Stomach (tissue), 4 donors: ENCODE results near the gene STRBP.

ENCODE experiments used
- EP300 ChIP-seq: sonication (generic); formaldehyde crosslinking; IDR thresholded peaks from one replicate; pipeline ENCODE4 v1.6.1; 2017; ENCODE audit warnings: antibody characterized with exemption
- POLR2A ChIP-seq, 4 donors: fragments of 450-650 bp; IDR thresholded peaks; one replicate each; pipeline ENCODE4 v1.6.1; 2016; ENCODE audit warnings: antibody characterized with exemption in 4 of 4, control low read depth in 2 of 4, mild to moderate bottlenecking in 1 of 4, moderate library complexity in 1 of 4
- POLR2AphosphoS5 ChIP-seq, 3 donors: sonication (generic); formaldehyde crosslinking; IDR thresholded peaks; one replicate each; pipeline ENCODE4 v1.6.1; 2016; ENCODE audit warnings: antibody characterized with exemption in 3 of 3
- TF ChIP-seq, protein P1 (sequence below), 7 experiments: fragments of 450-650 bp in 4 of 7; fragments of 200-600 bp in 3 of 7; sonication (generic) in 3 of 7; IDR thresholded peaks; one replicate each; pipeline ENCODE4 v1.5.1; 2016 to 2019; ENCODE audit warnings: antibody characterized with exemption in 7 of 7, control low read depth in 2 of 7, mild to moderate bottlenecking in 1 of 7

DNA sequence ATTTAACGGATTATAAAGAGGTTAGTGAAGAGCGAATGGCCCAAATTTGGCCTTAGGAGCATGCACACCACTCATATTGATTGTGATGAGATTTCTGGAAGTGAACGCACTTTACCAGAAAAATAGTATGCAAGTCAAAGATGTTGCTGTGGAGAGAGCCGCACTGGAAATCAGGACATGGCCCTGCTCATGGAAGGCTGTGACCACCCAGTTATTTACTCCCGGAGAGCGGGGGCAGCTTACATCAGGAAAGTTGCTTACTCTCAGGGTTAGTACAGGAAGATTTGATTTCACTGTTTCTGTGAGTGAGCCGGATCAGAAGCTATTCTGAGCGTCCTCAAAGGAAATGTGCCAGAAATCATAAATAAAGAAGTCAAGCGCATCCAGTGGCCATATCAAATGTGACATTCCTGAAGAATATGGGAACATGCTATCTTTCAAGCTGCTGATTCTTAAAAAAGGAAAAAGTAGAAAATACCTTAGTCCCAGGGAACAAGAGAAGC lies 42.9 kb upstream of the STRBP start:
- TF ChIP-seq POLR2A (IDR thresholded peaks at IDR 0.05) = no peak
- TF ChIP-seq, protein P1, sequence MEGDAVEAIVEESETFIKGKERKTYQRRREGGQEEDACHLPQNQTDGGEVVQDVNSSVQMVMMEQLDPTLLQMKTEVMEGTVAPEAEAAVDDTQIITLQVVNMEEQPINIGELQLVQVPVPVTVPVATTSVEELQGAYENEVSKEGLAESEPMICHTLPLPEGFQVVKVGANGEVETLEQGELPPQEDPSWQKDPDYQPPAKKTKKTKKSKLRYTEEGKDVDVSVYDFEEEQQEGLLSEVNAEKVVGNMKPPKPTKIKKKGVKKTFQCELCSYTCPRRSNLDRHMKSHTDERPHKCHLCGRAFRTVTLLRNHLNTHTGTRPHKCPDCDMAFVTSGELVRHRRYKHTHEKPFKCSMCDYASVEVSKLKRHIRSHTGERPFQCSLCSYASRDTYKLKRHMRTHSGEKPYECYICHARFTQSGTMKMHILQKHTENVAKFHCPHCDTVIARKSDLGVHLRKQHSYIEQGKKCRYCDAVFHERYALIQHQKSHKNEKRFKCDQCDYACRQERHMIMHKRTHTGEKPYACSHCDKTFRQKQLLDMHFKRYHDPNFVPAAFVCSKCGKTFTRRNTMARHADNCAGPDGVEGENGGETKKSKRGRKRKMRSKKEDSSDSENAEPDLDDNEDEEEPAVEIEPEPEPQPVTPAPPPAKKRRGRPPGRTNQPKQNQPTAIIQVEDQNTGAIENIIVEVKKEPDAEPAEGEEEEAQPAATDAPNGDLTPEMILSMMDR (IDR thresholded peaks at IDR 0.05) = no peak
- TF ChIP-seq EP300 = no peak
- no peak for TF ChIP-seq POLR2AphosphoS5 (IDR thresholded peaks at IDR 0.05)
